HG03354 (cell line): Measurements from ENCODE around the gene HSD11B1.

Experiments used
- ATAC-seq: cut with Tn5 transposase; IDR thresholded peaks from one replicate; pipeline ENCODE4 v1.9.1; 2021; ENCODE audit warnings: mild to moderate bottlenecking; ENCODE audit not compliant: unreplicated experiment, poor library complexity, severe bottlenecking

Gene HSD11B1

DNA sequence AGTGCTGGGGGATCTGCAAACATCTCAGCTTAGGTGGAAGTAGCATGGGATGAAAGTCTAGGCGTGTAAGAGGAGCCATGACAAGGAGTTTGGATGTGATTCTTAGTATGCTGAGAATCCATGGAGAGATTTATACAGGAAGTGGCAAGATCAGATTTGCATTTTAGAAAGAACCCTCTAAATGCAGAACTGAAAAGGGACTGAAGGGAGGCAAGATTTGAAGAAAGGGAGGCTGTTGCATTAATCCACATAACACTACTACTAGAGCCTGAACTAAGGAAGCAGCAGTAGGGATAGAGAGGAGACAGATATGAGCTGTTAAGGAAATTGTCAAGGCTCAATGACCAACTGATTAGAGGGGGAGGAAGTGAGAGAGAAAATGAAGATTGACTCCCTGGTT is 69.9 kb downstream of the HSD11B1 start:
- ATAC-seq = peak; percentile 70

GRCh38 chr1:209775678-209776077 is 71.0 kb downstream of the HSD11B1 start:
- no peak for ATAC-seq

DNA sequence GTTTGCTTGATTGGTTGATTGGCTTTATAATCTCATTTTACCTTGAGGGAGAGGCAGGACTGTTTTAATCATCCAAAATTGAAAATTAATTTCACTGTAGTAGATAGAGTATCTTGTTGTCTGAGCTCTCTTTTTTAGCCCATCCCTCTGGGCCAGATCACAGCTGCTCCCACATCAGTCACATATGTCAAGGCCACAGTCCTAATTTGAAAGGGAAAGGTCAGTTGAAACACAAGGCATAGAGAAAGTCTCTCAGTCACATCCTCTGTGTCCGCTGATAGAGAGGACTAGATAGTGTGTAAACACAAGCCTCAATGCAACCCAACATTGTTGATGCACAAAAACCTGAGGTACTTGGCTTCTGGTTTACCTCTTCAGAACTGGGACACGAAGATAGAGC is 72.9 kb downstream of the HSD11B1 start:
- no peak for ATAC-seq

GRCh38 chr1:209778102-209778501 is 73.5 kb downstream of the HSD11B1 start:
- no peak for ATAC-seq

GRCh38 chr1:209780268-209780667 is 75.6 kb downstream of the HSD11B1 start:
- ATAC-seq = no peak

- ATAC-seq = no peak
Measured at GRCh38 chr1:209783386-209783785, 78.7 kb downstream of the HSD11B1 start.
